Measurements from ENCODE around the gene RAB4A. TPM values are rescaled to one million over a fixed set of nuclear protein-coding genes. Genes with fewer than 3 reads are reported as not detected.

RAB4A gene
- total RNA-seq, 4 donors from 2014 or later: 65.5 to 84.7 (median 74.0) TPM

DNA sequence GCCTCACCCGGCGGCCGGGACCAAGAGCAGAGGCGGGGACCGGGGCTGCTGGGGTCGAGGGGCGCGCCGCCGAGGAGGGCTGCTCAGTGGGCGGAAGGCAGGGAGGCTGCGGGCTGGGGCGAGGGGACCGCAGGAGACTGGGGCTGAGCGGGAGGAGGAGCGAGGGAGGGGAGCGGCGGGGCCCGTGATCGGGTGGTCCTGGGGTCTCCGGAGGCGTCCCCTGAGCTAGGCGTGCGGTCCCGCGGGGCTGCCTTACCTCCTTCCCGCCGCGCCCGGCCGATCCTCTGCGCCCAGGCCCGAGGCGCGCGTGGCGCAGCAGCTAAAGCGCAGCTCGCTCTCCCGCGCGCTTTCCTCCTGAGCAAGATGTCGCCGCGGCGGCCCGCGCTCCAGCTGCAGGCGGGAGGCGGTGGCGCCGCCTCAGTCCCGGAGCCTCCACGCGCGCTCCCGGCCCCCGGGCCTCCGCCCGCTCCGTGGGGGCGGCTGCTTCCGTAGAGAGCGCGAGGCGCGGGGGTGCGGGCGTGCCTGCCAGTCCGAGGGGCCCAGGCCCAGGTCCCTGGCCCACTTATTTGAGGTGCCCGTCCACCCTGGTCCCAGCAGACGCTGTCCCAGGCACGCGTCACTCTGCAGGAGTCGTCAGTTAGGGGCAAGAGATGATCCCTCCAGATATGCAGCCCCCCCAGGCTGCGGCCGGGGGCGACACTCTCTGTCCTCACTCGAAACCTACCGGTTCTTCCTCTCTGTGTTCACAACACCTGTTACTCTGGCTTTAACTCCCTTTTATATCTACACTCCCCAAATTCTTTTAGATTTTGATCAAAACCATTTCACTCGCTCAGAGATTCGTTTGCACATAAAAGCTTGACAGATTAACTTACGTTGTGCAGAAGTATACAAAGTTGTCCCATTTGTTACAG is 72.0 kb downstream of the RAB4A start, which contains the start of gene CCSAP:
Gene CCSAP, minus strand, starts transcription at position 392 of the 914 bp plus-strand sequence. CDS start 582 bp downstream, outside the sequence.
- WGBS, 2 donors: 0 to 1% methylated on average over 30 to 60 of the region's 83 CpGs
- no peak for TF ChIP-seq POLR2A (IDR thresholded peaks at IDR 0.05)
- TF ChIP-seq, protein P1, sequence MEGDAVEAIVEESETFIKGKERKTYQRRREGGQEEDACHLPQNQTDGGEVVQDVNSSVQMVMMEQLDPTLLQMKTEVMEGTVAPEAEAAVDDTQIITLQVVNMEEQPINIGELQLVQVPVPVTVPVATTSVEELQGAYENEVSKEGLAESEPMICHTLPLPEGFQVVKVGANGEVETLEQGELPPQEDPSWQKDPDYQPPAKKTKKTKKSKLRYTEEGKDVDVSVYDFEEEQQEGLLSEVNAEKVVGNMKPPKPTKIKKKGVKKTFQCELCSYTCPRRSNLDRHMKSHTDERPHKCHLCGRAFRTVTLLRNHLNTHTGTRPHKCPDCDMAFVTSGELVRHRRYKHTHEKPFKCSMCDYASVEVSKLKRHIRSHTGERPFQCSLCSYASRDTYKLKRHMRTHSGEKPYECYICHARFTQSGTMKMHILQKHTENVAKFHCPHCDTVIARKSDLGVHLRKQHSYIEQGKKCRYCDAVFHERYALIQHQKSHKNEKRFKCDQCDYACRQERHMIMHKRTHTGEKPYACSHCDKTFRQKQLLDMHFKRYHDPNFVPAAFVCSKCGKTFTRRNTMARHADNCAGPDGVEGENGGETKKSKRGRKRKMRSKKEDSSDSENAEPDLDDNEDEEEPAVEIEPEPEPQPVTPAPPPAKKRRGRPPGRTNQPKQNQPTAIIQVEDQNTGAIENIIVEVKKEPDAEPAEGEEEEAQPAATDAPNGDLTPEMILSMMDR (IDR thresholded peaks at IDR 0.05): no peak
- DNase-seq (ENCODE audit: low spot score in 2 of 2): peak in 1 of 2 donors; percentile 90
- intact Hi-C loops (cut with DNase I; ENCODE audit: low total_unique reads): no loop called here
- peak within 1 kb of the TSS; percentile 70 for H3K4me3 ChIP-seq (ENCODE audit: low read depth, poor library complexity, severe bottlenecking)

GRCh38 chr1:229344139-229344538 is 73.2 kb downstream of the RAB4A start:
- TF ChIP-seq, protein P1 (IDR thresholded peaks at IDR 0.05): no peak
- TF ChIP-seq POLR2A (IDR thresholded peaks at IDR 0.05): no peak
- intact Hi-C loops (cut with DNase I; ENCODE audit: low total_unique reads): no loop called here
- no peak for DNase-seq (ENCODE audit: low spot score in 2 of 2)
- no peak overlapping the region for H3K4me3 ChIP-seq (ENCODE audit: low read depth, poor library complexity, severe bottlenecking)
- 76 to 79% methylated on average over 16 of the region's 16 CpGs for WGBS, 2 donors

GRCh38 chr1:229344937-229345684 is 74.2 kb downstream of the RAB4A start:
- intact Hi-C loops (cut with DNase I; ENCODE audit: low total_unique reads): no loop called here
- H3K4me3 ChIP-seq (ENCODE audit: low read depth, poor library complexity, severe bottlenecking): no peak overlapping the region
- WGBS, 2 donors: 77 to 78% methylated on average over 8 of the region's 8 CpGs
- no peak for DNase-seq (ENCODE audit: low spot score in 2 of 2)
- TF ChIP-seq, protein P1 (IDR thresholded peaks at IDR 0.05): no peak
- TF ChIP-seq POLR2A (IDR thresholded peaks at IDR 0.05): no peak

GRCh38 chr1:229347528-229347927 is 76.6 kb downstream of the RAB4A start:
- WGBS, 2 donors: 67 to 76% methylated on average over 3 of the region's 3 CpGs
- no peak overlapping the region for H3K4me3 ChIP-seq (ENCODE audit: low read depth, poor library complexity, severe bottlenecking)
- no peak for DNase-seq (ENCODE audit: low spot score in 2 of 2)
- intact Hi-C loops (cut with DNase I; ENCODE audit: low total_unique reads): no loop called here
- TF ChIP-seq POLR2A (IDR thresholded peaks at IDR 0.05): no peak
- TF ChIP-seq, protein P1 (IDR thresholded peaks at IDR 0.05): no peak

DNA sequence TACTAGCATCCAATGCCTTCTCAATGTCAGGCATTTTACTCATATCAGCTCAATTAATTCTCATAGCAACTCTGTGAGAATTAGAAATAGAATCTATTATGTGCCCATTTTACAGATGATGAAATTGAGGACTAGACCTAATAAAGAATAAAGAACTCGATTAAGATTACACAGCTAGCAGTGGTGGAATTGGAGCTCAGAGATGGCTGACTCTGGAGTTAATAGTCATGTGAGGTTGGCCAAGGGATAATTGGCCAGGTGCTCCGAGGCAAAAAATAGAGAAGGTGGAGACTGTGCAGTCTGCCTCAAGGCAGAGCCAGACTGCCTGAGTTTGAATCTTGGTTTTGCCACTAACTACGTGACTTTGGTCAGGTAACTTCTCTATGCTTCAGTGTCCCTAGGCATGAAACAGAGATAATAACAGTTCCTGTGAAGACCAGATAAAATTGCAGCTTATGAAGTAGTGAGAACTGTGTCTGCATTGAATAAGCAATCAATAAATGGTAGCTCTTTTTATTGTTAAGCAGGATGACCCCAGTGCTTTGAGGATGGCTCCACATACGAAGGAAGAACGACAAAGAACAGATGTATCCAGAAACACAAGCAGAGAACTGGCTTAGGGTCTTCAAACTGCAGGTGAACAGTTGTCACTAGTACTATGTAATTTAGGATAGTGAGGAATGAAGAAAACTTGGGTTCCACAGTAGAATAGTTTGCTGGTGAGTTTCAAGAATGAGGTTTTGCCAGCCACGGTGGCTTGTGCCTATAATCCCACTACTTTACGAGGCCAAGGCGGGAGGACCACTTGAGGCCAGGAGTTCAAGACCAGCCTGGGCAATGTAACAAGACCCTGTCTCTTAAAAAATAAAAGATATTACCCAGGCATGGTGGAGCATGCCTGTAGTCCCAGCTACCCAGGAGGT is 78.8 kb downstream of the RAB4A start:
- no peak for DNase-seq (ENCODE audit: low spot score in 2 of 2)
- no peak overlapping the region for H3K4me3 ChIP-seq (ENCODE audit: low read depth, poor library complexity, severe bottlenecking)
- TF ChIP-seq, protein P1 (IDR thresholded peaks at IDR 0.05): no peak
- no peak for TF ChIP-seq POLR2A (IDR thresholded peaks at IDR 0.05)
- intact Hi-C loops (cut with DNase I; ENCODE audit: low total_unique reads): no loop called here
- 68 to 75% methylated on average over 8 of the region's 8 CpGs for WGBS, 2 donors
